ENCODE measurements around the gene ARVCF. TPM values are rescaled to one million over a fixed set of nuclear protein-coding genes. Genes with fewer than 3 reads are reported as not detected.

ARVCF gene
- total and polyA plus RNA-seq, 2 donors (not counting 1 experiment from before 2014, with no cell fraction given): 2.2 to 6.7 TPM

- 100% methylated on average over 4 of the region's 7 CpGs for WGBS (ENCODE audit: insufficient coverage)
- no peak overlapping the region for H3K4me2 ChIP-seq (replicated peaks; ENCODE audit: low read depth, low read length, poor library complexity, severe bottlenecking)
- Mint-ChIP-seq H3K27ac (no peak overlapping the region), H3K9me3 (ENCODE audit: insufficient read depth) (no peaks in the 10 kb centered on the region), H3K4me1 (peaks cover 5% of the 10 kb centered on the region), H3K27me3 (no peaks in the 10 kb centered on the region), H3K4me3 (no peak overlapping the region)
- H3K79me2 ChIP-seq (ENCODE audit: control insufficient read depth, insufficient read depth, low read length): peaks cover 1% of the 10 kb centered on the region
- TF ChIP-seq EZH2 (IDR thresholded peaks at IDR 0.05; ENCODE audit: borderline replicate concordance, insufficient read depth, low read depth, low read length, poor library complexity, severe bottlenecking) (no peak), CTCF (IDR thresholded peaks at IDR 0.05) (no peak)
- H3K36me3 ChIP-seq (replicated peaks in 1 of 2; ENCODE audit: control extremely low read depth in 1 of 2, control insufficient read depth in 1 of 2, extremely low read depth in 1 of 2, insufficient read depth in 2 of 2, low read length in 1 of 2): peaks cover 0 to 30% of the 10 kb centered on the region in 2 experiments
- POLR2A ChIA-PET: no interaction called here
- no peaks in the 10 kb centered on the region for H3K9me3 ChIP-seq (ENCODE audit: control extremely low read depth in 1 of 3, control insufficient read depth in 2 of 3, insufficient read depth in 1 of 3, low read length in 2 of 3)
- H3K9ac ChIP-seq (ENCODE audit: low read length): no peak overlapping the region
- no peak overlapping the region for H3K4me3 ChIP-seq (ENCODE audit: control extremely low read depth in 1 of 5, extremely low read depth in 1 of 5, insufficient read depth in 1 of 5, low read depth in 2 of 5, low read length in 4 of 5)
- no peaks in the 10 kb centered on the region for H3K27me3 ChIP-seq (replicated peaks in 1 of 4; ENCODE audit: control extremely low read depth in 1 of 4, control insufficient read depth in 3 of 4, insufficient read depth in 4 of 4, low read length in 3 of 4)
- DNase-seq: no peak
- no peak overlapping the region for H2AFZ ChIP-seq (ENCODE audit: insufficient read depth, low read depth, low read length, poor library complexity, severe bottlenecking)
- intact Hi-C loops (cut with micrococcal nuclease): no loop called here
- no peaks in the 10 kb centered on the region for H4K20me1 ChIP-seq (ENCODE audit: control insufficient read depth, insufficient read depth, low read length, poor library complexity, severe bottlenecking)
- ATAC-seq (ENCODE audit: low read depth): no peak
- H3K4me1 ChIP-seq (ENCODE audit: control insufficient read depth in 2 of 2, insufficient read depth in 2 of 2, low read length in 2 of 2): peaks cover 0 to 4% of the 10 kb centered on the region in 2 donors
- H3K27ac ChIP-seq (ENCODE audit: low read length in 2 of 2): no peak overlapping the region
- CTCF ChIA-PET: interaction anchor here (1.6 to 2.1 kb wide), 2 partner anchors 70 to 161 kb away, joined by 3 to 10 read pairs; no protein-coding TSS in a partner anchor
Observed at GRCh38 chr22:19967850-19968449, 48.7 kb downstream of the ARVCF start.

GRCh38 chr22:19966908-19967750 is 49.5 kb downstream of the ARVCF start:
- Mint-ChIP-seq H3K27ac (no peak overlapping the region), H3K4me3 (no peak overlapping the region), H3K27me3 (no peaks in the 10 kb centered on the region), H3K4me1 (peaks cover 6% of the 10 kb centered on the region), H3K9me3 (ENCODE audit: insufficient read depth) (no peaks in the 10 kb centered on the region)
- no peak overlapping the region for H3K9ac ChIP-seq (ENCODE audit: low read length)
- no peaks in the 10 kb centered on the region for H3K9me3 ChIP-seq (ENCODE audit: control extremely low read depth in 1 of 3, control insufficient read depth in 2 of 3, insufficient read depth in 1 of 3, low read length in 2 of 3)
- no peak overlapping the region for H3K4me2 ChIP-seq (replicated peaks; ENCODE audit: low read depth, low read length, poor library complexity, severe bottlenecking)
- no peak overlapping the region for H3K4me3 ChIP-seq (ENCODE audit: control extremely low read depth in 1 of 5, extremely low read depth in 1 of 5, insufficient read depth in 1 of 5, low read depth in 2 of 5, low read length in 4 of 5)
- no peak for DNase-seq
- peaks cover 4% of the 10 kb centered on the region for H3K79me2 ChIP-seq (ENCODE audit: control insufficient read depth, insufficient read depth, low read length)
- 95% methylated on average over 19 of the region's 20 CpGs for WGBS (ENCODE audit: insufficient coverage)
- ChIA-PET POLR2A (no interaction called here), CTCF (interaction anchor here (1.6 kb wide), 1 partner anchor 71 kb away, joined by 3 read pairs; no protein-coding TSS in a partner anchor)
- intact Hi-C loops (cut with micrococcal nuclease): no loop called here
- no peak overlapping the region for H3K27ac ChIP-seq (ENCODE audit: low read length in 2 of 2)
- H4K20me1 ChIP-seq (ENCODE audit: control insufficient read depth, insufficient read depth, low read length, poor library complexity, severe bottlenecking): no peaks in the 10 kb centered on the region
- no peak overlapping the region for H2AFZ ChIP-seq (ENCODE audit: insufficient read depth, low read depth, low read length, poor library complexity, severe bottlenecking)
- no peak for TF ChIP-seq CTCF (IDR thresholded peaks at IDR 0.05)
- no peak for TF ChIP-seq EZH2 (IDR thresholded peaks at IDR 0.05; ENCODE audit: borderline replicate concordance, insufficient read depth, low read depth, low read length, poor library complexity, severe bottlenecking)
- H3K36me3 ChIP-seq (replicated peaks in 1 of 2; ENCODE audit: control extremely low read depth in 1 of 2, control insufficient read depth in 1 of 2, extremely low read depth in 1 of 2, insufficient read depth in 2 of 2, low read length in 1 of 2): peaks cover 0 to 30% of the 10 kb centered on the region in 2 experiments
- H3K4me1 ChIP-seq (ENCODE audit: control insufficient read depth in 2 of 2, insufficient read depth in 2 of 2, low read length in 2 of 2): peaks cover 0 to 4% of the 10 kb centered on the region in 2 donors
- no peaks in the 10 kb centered on the region for H3K27me3 ChIP-seq (replicated peaks in 1 of 4; ENCODE audit: control extremely low read depth in 1 of 4, control insufficient read depth in 3 of 4, insufficient read depth in 4 of 4, low read length in 3 of 4)
- ATAC-seq (ENCODE audit: low read depth): no peak

Data from B cell (primary cell).